GM21717 (cell line): ENCODE data around the gene SHBG.
"Not testable (repeated sequence)": the region's sequence is repeated elsewhere in the genome, so short reads cannot be mapped to it uniquely, and the experiment has no call there.

Source experiments
- ATAC-seq: cut with Tn5 transposase; IDR thresholded peaks from one replicate; pipeline ENCODE4 v1.9.1; 2021; ENCODE audit warnings: mild to moderate bottlenecking, moderate library complexity; ENCODE audit not compliant: unreplicated experiment

Gene SHBG

DNA sequence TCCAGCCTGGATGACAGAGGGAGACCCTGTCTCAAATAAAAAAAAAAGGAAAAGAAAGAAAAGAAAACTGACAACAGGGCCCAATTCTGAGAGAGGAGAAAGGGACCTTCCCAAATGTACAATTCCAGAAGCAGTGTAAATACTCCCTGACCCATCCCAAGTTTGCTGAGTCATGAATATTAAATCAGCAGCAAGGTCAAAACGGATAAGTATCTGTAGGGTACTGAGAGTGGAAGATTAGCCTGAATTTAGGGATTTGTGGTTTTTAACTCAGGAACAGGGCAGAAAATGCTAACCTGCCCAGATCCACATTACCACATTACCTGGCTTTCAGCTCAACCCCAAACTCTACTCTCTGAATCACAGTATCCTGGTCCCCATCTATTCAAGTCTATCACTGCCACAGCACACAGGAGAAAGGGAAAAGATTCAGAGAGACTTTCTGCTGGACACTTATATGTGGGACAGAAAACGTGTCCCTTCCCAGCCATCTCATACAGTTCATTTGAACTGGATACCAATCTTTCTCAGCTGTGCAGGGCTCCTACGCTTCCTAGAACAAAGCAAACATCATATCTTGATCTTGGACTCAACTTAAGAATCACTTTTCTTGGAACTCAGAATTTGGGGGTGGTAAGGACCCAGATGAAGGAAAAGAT, 18.2 kb upstream of the SHBG start:
- no peak for ATAC-seq

DNA sequence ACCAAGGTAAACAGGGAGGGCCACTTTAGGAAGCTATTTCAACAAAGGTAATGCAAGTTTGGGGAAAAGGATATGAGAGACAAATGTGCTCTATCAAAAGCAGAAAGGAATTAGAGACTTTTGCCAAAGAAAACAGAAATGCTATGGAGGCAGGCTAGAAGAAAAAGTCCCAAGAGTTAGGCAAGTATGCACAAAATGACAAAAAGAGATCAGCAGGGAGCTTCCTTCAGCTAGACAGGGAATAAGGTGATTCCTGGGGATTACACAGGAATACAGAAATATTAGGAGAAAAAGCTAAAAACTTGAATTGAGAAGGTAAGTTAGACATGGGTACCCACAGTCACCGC, 17.7 kb upstream of the SHBG start:
- no peak for ATAC-seq

DNA sequence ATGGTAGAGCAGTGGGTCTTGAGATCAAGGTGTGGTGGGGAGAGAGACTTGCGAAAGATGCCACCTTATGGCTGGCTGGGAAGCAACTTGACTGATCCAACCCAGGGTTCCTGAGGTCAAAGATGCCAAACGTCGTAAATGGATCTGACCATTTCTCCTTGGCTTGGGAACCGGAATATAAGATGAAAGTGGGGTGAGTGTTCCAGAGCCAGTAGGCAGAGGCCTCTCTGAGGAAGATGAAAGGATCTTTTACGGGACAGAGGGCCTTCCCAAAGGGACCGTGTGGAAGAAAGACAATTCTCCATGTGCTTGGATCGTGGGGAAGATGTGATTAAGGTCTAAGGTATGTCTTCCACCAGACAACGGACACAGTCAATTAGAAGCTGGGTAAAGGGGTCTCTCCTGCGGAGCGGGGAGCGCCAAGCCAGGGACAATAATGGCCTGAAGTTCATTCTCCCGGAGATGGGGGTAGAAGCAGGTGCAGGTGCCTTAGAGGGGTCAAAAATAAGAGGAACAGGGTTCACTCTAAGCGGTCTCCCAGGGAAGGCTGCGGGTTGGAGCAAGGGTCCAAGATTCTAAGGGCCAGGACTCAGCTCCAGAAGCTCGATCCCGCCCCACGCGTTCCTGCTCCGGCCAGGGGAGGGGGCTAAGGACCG, 16.0 kb upstream of the SHBG start:
- ATAC-seq, result peak; percentile 5

DNA sequence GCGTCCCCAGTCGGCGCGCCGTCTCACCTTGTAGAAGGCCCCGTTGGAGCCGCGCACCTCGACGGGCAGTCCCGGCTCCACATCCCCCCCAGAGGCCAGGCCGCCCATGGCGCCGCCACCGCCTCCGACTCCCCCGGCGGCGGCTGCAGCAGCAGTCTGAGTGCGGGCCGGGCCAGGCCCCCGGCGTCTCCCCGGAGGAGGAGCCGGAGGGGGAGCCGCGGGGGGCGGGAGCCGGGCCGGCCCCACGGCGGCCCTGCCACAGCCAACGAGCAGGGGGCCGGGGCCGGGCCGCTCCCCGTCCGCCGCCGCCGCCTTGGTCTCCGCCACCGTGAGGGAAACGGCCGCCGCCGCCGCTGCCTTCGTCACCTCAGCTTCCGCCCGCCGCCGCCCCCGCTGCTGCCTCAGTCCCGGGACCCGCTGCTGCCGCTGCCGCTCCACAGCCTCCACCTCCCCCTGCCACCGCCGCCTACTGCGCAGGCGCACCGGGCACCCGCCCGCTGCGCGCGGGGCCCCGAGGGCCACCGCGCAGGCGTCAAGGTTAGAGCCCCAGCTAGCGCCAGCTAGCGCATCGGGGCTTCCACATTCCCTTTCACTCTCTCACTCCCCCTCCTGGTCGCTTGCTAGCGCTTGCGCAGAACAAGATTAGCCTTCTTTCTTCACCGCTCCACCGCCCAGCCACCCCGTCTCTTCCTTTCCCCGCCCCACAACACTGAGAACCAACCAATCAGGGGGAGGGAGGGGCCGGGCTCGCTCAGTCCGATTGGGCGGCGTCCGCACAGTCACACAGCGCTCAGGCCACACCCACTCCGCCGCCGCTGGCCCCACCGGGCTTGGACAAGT, 15.3 kb upstream of the SHBG start, which contains the start of gene FXR2:
TSS of gene FXR2 (minus strand) at position 473 of the 840 bp plus-strand sequence. CDS start at position 108, 365 bp downstream.
- peak; percentile 65 for ATAC-seq

DNA sequence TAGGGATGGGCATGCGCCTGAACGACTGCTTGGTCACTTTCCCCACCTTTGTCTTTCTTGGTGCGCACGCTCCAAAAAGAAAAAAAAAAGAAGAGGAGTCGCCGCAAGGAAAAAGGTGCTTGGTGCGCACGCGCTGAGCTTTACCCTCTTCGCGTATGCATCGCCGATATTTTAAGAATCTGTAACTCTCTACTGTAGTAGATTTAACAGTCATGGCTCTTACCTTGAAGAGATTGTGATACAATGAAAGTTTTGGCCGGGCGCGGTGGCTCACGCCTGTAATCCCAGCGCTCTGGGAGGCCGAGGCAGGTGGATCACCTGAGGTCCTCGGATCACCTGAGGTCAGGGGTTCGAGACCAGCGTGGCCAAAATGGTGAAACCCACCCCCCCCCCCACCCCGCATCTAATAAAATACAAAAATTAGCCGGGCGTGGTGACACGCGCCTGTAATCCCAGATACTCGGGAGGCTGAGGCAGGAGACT, 14.6 kb upstream of the SHBG start:
- ATAC-seq, result no peak

DNA sequence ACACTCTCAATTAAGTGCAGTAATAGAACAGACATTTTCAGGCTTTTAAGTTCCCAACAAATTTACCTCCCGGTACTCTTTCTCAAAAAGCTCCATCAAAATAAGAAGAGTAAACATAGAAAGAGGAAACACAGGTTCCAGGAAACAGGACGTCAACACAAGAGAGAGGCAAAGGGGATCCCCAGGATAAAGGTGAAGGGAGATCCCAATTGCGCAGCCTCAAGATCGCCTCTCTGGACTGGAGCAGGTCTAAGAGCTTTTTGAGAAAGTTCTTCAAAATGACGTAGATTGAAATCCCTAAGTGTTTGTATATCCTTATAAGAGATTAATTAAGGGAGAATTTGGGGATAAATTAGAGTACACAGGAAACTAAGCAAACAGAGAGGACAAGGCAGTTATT, 11.3 kb upstream of the SHBG start:
- ATAC-seq, result no peak

DNA sequence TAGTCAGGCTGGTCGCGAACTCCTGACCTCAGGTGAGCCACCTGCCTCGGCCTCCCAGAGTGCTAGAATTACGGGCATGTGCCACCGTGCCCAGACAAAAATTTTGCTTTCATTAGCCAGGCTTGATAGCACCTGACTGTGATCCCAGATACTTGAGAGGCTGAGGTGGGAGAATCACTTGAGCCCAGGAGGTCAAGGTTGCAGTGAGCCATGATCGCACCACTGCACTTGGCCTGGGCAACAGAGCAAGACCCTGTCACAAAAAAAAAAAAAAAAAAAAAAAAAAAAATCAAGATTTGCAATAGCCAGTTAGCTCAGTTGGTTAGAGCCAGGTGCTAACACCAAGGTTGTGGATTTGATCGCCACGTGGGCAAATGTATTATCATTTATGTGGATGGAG, 9.1 kb upstream of the SHBG start:
- ATAC-seq, result no peak

DNA sequence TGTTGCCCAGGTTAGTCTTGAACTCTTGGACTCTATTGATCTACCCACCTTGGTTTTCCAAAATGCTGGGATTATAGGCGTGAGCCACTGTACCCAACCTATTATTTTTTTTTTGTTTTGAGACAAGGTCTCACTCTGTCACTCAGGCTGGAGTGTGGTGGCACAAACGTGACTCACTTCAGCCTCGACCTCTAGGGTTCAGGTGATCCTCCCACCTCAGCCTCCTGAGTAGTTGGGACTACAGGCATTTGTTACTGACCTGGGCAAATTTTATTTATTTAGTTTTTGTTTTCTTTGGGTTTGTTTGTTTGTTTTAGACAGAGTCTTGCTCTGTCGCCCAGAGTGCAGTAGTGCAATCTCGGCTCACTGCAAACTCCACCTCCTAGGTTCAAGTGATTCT, 6.3 kb upstream of the SHBG start:
- ATAC-seq, result no peak

DNA sequence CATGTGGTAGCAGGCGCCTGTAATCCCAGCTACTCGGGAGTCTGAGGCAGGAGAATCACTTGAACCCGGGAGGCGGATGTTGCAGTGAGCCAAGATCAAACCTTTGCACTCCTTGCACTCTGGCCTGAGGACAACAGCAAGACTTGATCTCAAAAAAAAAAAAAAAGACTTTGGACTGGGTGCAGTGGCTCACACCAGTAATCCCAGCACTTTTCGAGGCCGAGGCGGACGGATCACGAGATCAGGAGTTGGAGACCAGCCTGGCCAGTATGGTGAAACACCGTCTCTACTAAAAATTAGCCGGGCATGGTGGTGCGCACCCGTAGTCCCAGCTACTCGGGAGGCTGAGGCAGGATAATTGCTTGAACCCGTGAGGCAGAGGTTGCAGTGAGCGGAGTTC, 4.2 kb upstream of the SHBG start:
- not testable (repeated sequence) for ATAC-seq

DNA sequence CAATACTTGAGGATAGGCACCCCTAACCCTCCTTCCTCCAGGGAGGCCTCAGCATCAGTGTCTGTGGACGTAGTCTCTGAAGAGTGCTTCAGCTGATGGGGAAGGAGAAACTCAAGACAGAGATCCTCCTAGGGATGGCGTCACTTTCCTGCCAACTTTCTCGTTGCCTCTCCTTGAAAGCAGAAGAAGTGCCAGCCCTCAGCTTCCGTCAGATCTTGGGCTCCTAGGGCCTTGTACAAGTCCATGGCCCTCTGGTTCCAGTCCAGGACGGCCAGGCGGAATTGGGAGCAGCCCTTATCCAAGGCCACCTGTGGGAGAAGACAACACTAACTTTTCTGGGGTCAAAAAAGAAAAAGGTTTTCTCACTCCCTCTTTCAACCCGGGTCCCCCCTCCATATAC, 3.6 kb upstream of the SHBG start:
- no peak for ATAC-seq

DNA sequence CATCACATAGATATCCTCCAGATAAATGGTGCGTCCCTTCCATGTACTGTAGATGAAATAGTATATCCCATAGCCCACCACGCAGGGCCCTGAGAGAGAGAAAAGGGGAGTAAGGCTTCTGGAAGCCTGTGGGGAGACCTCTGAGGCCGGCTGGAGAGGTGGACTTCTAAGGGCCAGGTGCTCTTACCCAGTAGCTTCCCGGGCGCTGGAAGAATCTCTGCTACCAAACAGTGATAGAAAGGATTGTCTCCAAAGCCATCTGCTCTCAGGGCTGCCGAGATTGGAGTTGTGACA, 3.0 kb upstream of the SHBG start:
- no peak for ATAC-seq

DNA sequence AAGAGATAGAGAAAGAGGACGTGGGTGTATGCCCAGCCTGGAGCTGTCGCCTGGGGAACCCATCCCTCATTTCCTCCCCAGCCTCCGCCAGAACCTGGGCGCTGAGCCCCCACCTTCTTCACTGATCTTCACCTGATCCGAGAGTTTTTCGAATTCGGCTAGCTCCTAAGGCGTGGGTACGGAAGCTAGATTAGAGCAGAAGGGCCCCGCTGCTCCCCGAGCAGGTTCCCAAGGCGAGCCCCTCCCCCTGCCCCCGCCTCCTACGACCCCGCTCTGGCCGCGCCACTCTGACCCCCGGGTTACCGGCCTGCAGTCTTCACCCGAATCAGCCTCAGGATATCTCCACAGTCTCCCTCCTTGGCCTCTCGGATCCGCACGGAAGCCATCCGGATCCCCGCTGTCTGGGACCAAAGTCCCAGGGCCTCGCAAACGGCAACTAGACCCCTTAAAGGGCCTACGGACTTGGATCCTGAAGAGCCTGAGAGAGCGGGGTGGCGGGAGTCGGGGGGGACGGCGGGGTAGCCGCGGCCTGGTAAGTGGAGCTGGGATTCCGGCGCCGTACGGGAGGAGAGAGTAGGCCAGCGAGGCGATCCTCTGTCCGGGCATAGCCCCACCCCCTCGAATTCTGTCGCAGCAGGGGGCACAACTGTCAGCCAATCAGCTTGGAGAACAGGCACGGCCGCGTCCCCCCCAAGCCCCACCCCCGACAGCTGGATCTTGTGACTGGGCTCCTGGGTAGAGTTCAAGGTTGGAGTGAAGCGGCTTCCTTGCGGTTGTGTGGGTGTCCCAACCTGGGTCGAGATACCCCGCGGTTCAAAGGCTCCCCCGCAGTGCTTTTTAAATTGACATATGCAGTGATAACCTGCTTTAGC, 2.4 kb upstream of the SHBG start, which contains the start of gene SAT2:
TSS of gene SAT2 (minus strand) at position 572 of the 872 bp plus-strand sequence. CDS start at position 386, 186 bp downstream.
- no peak for ATAC-seq

DNA sequence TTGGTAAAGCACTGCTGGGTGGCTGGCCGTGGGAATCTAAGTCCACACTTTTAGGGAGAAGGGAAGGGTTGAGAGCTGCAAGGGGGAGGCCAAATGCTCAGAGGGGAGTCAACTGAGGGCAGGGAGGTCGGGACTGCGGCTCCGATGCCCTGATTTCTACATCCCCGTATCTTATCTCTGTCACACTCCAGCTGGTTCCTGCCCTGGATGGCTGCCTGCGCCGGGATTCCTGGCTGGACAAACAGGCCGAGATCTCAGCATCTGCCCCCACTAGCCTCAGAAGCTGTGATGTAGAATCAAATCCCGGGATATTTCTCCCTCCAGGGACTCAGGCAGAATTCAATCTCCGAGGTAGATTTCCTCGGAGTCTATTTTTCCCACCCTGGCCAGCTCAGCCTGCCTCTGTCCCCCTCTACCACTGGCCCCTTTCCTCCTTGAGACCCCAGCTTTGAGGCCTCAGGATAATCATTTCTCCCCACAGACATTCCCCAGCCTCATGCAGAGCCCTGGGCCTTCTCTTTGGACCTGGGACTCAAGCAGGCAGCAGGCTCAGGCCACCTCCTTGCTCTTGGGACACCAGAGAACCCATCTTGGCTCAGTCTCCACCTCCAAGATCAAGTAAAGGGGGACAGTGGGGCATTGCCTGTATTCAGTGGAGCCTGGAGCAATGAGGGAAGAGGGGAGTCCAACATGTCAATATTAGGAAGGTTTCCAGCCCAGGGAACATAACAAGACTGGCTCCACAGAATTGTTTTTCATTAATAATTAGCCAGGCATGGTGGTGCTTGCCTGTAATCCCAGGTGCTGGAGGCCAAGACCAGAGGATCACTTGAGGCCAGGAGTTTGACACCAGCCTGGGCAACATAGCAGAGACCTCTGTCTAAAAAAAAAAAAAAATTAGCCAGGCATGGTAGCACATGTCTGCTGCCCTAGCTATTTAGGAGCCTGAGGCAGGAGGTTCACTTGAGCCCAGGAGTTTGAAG, 1.8 kb downstream of the SHBG start:
- ATAC-seq, result no peak

DNA sequence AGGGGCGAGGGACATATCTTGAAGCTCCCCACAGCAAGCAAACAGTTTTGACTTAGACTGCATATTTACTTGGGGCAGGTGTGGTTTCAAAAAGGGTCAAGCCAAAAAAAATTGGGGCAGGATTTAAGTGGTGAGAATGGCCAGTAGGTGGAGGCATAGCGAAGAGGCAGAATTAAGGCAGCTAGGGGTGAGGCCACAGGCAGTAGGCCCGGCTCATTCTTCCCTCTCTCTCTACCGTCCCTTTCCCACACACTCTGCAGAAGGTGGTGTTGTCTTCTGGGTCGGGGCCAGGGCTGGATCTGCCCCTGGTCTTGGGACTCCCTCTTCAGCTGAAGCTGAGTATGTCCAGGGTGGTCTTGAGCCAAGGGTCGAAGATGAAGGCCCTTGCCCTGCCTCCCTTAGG, 2.6 kb downstream of the SHBG start:
- no peak for ATAC-seq

DNA sequence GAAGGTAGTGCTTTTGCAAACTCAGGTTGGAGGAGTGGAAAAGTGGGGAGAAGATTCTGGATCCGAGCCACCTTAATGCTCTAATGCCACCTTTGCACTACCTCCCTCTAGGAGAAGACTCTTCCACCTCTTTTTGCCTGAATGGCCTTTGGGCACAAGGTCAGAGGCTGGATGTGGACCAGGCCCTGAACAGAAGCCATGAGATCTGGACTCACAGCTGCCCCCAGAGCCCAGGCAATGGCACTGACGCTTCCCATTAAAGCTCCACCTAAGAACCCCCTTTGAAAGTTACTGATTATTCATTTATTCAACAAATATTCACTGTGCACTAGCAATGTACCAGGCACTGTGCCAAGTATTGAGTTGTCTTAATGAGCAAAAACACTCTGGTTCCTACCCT, 3.2 kb downstream of the SHBG start:
- ATAC-seq, result no peak

DNA sequence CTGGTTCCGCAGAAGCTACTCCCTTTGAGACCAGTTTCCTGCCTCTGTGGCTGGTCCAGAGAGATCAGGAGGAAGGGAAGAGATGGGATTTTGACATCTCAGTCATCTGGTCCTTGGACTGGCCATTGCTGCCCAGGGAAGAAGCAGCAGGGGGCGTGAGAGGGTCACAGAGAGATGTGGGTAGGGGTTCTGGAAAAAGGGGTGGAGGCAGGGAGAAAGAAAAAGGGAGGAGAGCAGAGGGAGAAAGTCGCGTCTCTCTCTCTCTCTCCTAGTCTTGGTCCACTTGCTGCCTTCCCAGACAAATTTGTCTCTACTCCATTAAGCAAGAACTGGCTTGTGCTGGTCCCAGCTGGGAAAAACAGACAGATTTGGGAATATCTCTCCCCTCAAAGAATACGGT, 4.4 kb downstream of the SHBG start:
- no peak for ATAC-seq

DNA sequence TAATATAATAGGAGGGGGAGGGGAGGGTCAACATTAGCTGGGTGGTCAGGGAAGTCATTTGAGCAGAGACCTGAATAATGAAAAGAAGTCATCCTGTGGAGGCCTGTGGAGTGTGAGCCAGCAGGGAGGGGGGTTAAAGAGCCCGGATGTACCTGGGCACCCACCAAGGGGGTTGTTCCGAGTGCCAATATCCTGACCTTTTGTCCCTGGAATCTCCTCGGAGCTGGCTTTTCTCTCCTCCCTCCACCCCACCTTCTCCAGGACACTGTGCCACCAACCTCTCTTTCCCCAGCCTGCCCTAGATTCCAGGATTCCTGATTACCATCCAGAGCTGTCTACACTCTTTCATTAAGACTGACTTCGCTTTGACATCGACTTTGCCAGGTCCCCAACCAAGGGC, 6.2 kb downstream of the SHBG start:
- no peak for ATAC-seq

DNA sequence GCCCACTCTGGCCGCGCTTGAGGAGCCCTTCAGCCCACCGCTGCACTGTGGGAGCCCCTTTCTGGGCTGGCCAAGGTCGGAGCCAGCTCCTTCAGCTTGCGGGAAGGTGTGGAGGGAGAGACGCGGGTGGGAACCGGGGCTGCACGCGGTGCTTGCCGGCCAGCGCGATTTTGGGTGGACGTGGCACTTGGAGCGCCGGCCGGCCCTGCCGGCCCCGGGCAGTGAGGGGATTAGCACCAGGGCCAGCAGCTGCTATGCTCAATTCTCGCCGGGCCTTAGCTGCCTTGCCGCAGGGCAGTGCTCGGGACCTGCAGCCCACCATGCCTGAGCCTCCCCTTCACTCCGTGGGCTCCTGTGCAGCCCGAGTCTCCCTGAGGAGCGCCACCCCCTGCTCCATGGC, 10.8 kb downstream of the SHBG start:
- no peak for ATAC-seq

DNA sequence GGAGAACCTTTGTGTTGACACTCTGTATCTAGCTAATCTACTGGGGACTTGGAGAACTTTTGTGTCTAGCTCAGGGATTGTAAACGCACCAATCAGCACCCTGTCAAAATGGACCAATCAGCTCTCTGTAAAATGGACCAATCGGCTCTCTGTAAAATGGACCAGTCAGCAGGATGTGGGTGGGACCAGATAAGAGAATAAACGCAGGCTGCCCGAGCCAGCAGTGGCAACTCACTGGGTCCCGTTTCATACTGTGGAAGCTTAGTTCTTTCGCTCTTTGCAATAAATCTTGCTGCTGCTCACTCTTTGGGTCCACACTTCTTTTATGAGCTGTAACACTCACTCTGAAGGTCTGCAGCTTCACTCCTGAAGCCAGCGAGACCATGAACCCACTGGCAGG, 11.7 kb downstream of the SHBG start:
- not testable (repeated sequence) for ATAC-seq

DNA sequence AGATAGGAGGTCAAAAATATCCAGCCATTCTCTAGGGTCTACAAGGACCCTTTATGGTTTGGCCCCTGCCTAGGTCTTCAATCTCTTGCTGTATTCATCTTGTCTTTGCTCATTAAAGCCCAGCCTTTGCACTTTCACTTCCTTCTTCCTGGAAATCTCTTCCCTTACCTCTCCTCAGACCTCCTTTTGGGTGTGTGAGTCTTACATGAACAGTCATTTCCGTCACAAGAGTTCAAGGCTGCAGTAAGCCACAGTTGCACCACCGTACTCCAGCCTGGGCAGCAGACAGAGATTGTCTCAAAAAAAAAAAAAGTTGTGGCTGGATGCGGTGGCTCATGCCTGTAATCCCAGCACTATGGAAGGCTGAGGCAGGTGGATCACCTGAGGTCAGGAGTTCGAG, 14.8 kb downstream of the SHBG start:
- no peak for ATAC-seq
